SK-N-SH (cell line): ENCODE measurements around the gene HIPK2.

Experiments used
- EP300 ChIP-seq, 2 experiments: IDR thresholded peaks; 2 replicates each; pipeline versions ENCODE4 v1.4.0 to v1.6.1; 2012; ENCODE audit warnings: borderline replicate concordance in 1 of 2, low read depth in 1 of 2, low read length in 1 of 2
- TF ChIP-seq, protein P1 (sequence below): fragments of 200-600 bp; sonication (generic); IDR thresholded peaks from 2 replicates; pipeline ENCODE4 v1.6.1; 2017; ENCODE audit warnings: antibody characterized with exemption, mild to moderate bottlenecking, moderate library complexity

DNA sequence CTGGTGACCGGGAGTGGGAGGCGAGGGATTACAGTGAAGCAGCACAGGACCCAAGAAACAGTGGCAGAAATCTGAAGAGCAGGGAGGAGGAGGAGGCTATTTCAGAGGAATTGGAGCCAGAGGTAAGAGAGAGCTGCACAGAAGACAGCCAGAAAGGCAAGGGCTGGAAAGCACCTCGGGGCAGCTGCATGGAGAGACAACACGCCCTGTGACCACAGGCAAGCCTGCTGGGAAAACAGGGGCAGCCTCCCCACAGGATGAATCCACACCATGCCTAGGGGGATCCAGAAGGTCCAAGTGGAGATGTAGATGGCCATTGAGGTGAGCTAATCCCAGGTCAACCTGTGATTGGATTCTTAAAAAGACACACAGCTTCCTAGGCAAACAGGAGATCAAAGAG lies 135.5 kb downstream of the HIPK2 start:
- TF ChIP-seq, protein P1, sequence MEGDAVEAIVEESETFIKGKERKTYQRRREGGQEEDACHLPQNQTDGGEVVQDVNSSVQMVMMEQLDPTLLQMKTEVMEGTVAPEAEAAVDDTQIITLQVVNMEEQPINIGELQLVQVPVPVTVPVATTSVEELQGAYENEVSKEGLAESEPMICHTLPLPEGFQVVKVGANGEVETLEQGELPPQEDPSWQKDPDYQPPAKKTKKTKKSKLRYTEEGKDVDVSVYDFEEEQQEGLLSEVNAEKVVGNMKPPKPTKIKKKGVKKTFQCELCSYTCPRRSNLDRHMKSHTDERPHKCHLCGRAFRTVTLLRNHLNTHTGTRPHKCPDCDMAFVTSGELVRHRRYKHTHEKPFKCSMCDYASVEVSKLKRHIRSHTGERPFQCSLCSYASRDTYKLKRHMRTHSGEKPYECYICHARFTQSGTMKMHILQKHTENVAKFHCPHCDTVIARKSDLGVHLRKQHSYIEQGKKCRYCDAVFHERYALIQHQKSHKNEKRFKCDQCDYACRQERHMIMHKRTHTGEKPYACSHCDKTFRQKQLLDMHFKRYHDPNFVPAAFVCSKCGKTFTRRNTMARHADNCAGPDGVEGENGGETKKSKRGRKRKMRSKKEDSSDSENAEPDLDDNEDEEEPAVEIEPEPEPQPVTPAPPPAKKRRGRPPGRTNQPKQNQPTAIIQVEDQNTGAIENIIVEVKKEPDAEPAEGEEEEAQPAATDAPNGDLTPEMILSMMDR, result no peak
- TF ChIP-seq EP300 (IDR thresholded peaks at IDR 0.05; ENCODE audit: borderline replicate concordance in 1 of 2, low read depth in 1 of 2, low read length in 1 of 2), result no peak
